Right renal cortex interstitium (tissue), 3 donors: ENCODE data around the gene MIS18A. TPM values are rescaled to one million over a fixed set of nuclear protein-coding genes. Genes with fewer than 3 reads are reported as not detected.
A peak's percentile ranks its signal among the peaks of the same experiment; 100 is the strongest.

ENCODE experiments used
- DNase-seq, 3 donors: peaks; one replicate each; pipeline ENCODE4 v3.0.0-alpha.2; 2013; ENCODE audit warnings: low read depth in 3 of 3, low spot score in 2 of 3
- polyA plus RNA-seq, 3 donors: library from polyadenylated mRNA; unstranded; fragments of 120-200 nt; gene quantifications; one replicate each; pipeline ENCODE4 v1.2.1, GENCODE V29; 2013; ENCODE audit not compliant: insufficient read length in 3 of 3

The MIS18A gene
- polyA plus RNA-seq, 3 donors: 23.4 to 25.3 (median 24.1) TPM

DNA sequence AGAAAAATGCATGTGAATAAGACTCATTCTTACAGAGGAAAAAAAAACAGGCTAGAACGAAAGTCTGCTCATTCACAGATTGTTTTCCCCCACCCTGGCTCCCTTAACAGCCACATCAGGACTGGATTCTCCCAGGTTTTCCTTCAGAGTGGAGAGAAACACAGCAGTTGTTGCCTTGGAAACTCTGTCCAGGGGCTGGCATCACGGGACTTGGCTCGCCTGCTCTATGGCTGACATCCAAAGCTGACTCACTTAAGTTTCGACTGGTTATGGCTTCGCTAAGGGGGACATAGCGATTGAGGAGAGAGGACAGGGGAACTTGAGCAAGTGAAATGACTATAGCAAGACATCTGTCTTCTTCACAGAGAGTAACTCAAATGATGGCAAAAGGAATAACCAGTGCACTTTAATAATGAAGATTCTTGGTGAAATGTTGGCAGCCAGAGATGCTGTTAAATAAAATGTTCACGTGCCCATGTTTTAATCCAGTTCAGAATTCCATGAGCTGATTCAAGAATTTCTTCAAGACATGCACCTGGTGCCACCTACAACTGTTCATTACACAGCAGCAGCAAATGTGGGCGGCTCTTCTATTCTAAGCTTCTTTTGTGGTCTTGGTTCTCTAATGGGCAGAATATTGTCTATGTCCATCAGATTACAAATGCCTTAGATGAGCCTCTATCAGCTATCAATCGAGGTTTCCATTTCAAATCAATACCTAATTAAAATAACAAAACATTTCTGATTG lies 21.8 kb downstream of the MIS18A start:
- DNase-seq: peak in 1 of 3 donors; percentile 65

DNA sequence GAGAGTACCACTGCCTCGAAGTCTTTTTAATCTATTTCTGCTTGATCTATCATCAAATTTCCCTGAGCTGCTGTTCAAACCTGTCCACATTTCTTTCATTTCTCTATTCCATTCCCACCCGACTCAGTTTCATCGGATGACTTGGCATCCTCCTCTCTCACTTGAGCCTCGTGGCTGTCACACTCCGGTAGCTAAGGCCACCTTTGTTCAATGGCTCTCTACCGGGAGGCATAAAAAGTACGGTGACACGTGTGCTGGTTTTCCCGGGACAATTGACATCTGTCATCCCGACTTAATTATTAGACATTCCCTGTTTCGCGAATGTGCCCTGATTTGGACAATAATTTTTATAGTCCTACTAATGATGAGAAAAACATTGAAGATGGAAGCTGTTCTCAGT lies 22.6 kb downstream of the MIS18A start:
- no peak for DNase-seq

DNA sequence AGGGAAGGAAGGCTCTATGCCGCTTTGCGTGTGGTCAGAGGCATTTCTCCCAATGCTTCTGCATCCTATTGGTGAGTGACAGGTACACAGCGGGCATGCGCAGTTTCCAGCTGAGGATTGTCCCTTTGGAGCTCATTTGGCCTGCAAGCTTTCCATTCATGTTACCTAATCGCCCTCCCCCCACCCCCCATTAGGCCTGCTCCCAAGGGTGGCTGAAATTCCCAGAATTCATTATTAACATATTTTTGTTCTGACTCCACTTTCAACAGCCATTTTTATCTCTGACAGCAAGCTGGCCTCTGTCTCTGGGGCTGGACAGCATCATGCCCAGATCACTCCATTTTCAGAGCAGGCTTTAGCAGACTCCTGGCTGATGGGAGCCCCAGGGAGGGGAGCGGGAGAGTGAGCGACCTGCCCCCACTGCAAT lies 25.6 kb downstream of the MIS18A start:
- no peak for DNase-seq

DNA sequence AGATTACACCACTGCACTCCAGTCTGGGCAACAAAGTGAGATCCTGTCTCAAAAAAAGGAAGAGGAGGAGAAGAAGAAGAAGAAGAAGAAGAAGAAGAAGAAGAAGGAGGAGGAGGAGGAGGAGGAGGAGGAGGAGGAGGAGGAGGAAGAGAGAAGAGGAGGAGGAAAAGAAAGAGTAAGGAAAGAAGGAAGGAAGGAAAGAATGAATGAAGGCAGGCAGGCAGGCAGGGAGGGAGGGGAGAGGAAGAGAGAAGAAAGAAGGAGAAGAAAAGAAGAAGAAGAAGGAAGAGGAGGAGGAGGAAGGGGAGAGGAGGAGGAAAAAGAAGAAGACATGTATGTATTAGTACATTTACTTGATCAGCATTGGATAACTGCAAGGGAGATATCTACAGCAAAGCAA lies 26.7 kb downstream of the MIS18A start:
- no peak for DNase-seq

DNA sequence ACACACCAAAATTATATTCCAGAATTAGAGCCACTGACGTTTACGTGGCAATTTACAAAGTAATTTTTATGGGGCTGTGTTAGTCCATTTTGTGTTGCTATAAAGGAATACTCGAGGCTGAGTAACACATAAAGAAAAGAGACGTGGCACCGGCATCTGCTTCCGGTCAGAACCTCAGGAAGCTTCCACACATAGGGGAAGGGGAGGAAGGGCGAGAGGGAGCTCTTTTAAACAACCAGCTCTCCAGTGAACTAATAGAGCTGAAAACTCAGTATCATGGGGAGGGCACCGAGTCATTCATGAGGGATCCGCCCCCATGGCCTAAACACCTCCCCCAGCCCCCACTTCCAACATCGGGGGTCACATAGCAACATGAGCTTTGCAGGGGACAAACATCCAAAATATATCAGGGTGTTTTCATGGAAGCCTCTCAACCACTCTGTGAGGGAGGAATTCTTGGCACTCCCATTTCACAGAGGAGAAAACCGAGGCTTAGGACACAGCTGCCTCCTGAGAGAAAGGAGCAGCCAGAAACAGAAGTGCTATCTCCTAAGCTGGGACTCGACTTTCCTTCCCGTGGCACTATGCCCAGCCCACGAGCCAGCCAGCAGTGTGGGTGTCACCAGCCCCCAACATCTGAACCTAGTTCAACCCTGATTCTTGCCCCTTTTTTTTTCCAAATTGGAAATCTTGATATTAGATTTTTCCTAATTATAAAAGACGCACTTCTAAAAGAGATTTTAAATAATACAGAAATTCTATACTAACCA lies 29.2 kb downstream of the MIS18A start:
- DNase-seq: no peak

DNA sequence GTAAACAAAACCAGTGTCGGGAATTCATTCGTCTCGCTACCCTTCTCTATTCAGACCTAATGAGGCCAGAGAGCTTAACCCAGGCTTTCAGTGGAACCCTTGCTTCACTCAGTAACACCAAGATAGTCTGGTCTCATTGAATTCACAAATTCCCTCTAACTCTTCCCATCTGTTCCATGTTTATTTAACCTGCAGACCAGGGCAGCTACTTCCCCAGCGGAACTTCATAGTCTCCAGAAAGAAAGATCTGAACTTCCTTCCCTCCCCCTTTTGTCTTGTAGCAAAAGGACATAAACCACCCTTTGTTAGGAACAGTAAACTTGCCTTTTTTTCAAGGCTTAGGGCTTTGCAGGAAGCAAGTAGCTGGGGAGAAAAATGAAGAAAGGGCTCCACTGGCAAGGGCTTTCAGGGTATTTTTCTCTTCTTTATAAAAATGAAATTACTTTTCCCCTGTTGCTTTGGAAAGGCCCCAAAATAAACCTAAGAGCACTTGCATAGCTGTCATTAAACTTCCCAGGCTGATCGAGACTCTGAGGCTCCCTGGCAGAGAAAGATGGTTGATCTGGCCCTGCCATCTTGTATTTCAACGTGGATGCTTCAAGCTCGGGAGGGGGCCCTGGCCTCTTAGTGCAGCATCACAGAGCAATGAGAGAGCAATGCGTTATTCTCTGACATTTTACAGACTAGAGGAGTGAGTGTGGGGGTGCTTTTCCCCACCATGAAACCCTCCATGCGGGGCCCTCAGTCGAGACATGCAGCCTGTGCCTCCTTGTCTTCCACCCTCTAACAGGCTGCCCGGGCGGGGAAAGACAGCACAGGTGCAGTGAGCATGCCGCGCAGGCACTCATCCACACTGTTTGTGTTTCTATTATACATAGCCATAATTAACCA lies 30.0 kb downstream of the MIS18A start:
- DNase-seq: no peak

DNA sequence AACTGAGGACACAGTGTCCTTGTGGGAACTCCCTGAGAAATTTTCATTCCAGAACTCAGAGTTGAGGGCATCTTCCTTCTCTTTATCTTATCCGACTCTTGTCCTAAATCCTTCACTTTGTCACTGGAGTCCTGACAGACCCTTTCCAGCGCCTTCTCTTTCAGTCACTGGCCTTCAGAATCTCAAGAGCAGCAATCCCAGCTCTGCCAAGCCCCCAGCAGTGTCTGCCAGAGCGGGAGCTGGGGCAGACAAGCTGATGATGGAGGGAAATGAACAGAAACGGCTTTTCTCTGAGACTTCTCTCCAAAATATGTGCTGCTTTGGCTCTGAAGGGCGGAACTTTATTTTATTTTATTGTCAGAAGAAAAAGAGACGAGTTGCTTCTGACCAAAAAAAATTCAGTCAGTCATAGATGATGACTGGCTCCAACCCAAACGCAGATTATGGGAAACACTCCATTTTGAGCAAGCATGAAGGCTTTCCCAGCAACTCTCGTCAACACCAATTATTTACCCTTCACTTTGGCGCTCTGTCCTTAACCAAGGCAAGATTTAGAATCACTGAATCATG lies 32.2 kb downstream of the MIS18A start:
- no peak for DNase-seq

DNA sequence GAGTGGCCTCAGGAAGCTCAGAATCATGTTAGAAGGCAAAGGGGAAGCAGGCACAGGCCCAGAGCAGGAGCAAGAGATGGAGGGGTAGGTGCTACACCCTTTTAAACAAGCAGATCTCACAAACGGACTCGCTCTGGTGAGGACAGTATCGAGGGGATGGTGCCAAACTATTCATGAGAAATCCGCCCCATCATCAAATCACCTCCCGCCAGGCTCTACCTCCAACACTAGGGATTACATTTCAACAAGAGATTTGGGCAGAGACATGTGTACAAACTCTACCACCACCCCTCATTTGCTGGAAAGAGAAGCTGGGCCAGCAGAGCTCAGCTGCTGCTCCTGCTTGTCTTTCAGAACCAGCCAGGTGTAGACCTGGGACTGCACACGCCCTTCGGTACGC lies 32.9 kb downstream of the MIS18A start:
- no peak for DNase-seq

DNA sequence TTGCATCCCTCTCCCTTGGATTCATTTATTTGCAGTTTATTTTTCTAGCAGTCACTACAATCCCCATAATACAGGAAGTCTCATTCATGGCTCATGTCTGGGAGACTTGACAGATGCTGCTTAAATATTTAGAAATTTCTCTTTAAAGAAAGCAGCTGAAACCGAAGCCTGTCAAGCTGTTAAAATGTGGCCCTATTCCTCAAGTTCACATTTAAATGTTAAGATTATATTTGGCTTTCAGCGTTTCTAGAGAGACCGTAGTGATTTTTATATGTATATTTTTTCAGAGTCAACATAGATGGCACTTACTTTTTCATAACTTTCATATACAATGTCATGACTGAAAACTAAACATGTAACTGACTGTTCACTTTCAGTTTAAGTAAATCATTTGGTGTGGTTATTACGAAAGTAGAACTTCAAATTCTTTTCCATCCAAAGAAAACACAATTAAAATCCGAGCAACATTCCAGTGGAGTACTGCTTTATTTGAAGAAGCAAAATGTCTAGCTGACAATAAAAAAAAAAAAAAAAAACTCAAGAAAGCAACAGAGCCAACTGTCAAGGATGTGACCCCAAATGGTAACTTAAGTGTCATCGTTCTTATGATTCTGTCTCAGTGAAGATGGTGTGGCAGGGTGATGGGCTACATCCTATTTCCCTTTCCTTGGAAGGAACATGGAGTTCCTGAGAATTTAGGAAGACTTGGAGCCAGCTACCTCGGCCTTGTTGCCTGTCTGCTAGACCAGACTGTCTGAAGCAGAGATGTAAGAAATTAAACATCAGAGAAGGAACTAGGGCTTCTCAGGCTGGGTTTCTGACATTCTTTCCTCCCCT lies 37.8 kb downstream of the MIS18A start:
- no peak for DNase-seq

DNA sequence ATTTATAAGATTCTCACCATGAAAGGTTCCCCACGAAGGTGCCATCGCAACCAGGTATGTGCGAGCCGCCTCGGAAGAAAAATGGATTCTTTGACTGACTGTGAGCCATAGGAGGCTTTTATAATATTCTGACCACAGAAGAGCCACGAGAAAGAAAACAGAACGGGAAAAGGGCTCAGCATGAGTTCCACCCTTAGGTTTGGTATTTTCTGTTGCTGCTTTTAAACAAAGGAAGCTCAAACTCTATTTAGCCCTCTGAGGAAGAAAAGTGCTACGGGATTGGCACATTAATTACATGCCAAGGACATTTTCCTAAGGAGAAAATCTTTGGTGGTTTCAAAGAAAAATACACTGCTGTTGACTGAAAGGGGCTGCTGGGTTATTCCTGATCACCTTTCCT lies 39.3 kb downstream of the MIS18A start:
- DNase-seq: no peak

DNA sequence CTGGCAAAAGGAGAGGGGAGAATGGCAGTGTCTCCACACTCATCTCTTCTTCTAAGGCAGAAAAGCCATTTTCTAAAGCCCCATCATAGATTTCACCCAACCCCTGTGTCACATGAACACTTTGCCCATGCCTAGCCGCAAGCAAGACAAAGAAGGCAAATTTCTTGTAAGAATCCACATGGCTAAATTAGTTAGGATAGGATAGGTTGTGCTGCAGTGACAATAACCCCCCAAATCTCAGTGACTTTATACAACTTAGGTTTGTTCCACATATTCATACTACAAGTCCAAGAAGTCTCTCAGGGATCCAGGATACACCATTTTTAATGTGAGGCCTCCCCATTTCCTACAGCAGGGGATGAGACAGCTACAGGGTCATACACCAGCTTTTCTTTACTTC lies 40.8 kb downstream of the MIS18A start:
- DNase-seq: no peak

DNA sequence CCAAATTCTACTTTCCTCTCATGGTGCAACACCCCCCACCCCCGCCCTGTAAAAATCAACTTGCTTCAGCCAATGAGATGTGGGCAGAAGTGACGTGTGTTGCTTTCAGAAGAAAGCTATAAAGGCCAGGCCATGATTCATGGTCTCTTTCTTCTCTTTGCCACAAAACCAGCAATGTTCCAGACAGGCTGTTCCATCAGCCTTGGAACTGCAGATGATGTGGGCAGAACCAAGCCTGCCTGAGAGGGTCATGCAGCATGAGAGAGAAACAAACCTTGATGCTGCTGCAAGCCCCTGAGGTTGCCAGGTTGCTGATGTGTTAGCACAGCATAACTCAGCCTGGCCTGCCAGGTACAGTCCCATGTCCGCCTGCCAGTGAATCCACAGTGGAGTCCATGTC lies 41.8 kb downstream of the MIS18A start:
- DNase-seq: no peak

DNA sequence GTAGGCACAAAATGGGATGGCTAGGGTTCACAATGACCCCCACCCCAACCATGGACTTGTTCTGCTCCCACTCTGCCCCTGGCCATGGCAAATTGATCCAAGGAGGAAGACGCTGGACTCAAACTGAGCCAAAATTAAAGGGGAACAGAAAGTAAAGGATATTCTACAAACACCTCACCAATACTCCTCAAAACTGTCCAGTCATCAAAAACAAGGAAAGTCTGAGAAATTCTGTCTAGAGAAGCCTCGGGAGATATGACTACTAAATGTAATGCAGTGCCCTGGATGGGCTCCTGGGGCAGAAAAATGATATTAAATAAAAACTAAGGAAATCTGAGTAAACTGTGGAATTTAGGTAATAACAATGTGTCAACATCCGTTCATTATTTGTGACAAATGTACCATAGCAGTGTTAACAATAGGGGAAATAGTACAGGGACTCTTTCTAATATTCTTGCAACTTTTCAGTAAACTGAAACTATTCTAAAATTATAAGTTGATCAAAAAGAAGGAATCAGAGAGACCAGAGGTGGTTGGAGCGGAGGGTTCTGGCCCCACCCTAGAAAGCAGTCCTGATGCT lies 45.0 kb downstream of the MIS18A start:
- no peak for DNase-seq

DNA sequence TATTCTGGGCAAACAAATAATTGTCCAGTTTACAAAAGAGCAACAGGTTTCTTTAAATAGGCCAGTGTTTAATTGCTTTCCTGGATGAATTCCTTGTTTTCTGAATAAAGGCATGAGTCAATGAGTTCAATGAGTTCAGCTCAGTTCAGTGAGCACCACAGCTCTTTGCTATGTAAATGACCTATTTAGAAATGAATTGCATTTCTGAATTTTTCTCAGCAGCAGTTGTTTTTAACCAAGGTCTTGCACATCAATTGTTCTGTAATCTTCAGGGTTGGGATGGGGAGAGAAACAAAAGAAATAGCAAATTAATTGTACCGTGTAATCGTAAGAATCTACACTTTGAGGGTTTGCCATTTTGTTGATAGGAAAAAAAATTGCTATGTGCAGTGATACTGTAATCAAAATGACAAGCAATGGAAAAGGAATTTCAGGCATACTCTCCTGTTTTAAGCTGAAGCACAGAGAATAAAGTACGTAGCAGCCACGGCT lies 45.7 kb downstream of the MIS18A start:
- DNase-seq: no peak

DNA sequence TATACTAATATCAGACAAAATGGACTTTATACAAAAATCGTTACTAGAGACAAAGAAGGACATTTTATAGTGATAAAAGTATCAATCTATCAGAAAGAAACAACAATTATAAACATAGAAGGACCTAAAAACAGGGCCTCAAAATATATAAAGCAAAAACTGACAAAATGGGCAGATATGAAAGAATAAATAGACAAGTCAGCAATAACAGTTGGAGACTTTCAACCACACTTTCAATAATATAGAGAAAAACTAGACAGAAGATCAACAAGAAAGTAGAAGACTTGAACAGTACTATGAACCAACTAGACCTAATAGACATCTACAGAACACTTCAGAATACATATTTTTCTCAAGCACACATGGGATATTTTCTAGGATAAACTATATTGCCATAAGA lies 52.4 kb downstream of the MIS18A start:
- DNase-seq: no peak
